GM21367 (cell line): ENCODE measurements around the gene HOXD12.

Experiments used
- ATAC-seq: cut with Tn5 transposase; IDR thresholded peaks from one replicate; pipeline ENCODE4 v1.9.1; 2021; ENCODE audit not compliant: unreplicated experiment

HOXD12 gene

GRCh38 chr2:176130957-176131847, 31.6 kb downstream of the HOXD12 start:
- ATAC-seq: no peak

GRCh38 chr2:176131848-176132158, 32.2 kb downstream of the HOXD12 start:
- ATAC-seq: no peak

GRCh38 chr2:176132205-176133171, 32.9 kb downstream of the HOXD12 start:
- ATAC-seq: no peak

GRCh38 chr2:176133389-176133788, 33.8 kb downstream of the HOXD12 start:
- ATAC-seq: no peak

- ATAC-seq: no peak
These were observed 34.4 kb downstream of the HOXD12 start for GRCh38 chr2:176134035-176134434.

- ATAC-seq: no peak
These were observed 35.4 kb downstream of the HOXD12 start for GRCh38 chr2:176135035-176135440.

GRCh38 chr2:176136374-176137251, 37.0 kb downstream of the HOXD12 start:
- ATAC-seq: no peak

- ATAC-seq: no peak
These were observed 37.6 kb downstream of the HOXD12 start for GRCh38 chr2:176137252-176137580.

- no peak for ATAC-seq
These were observed 38.3 kb downstream of the HOXD12 start for GRCh38 chr2:176137906-176138305.

- ATAC-seq: no peak
These were observed 38.9 kb downstream of the HOXD12 start for GRCh38 chr2:176138526-176138922.

- ATAC-seq: no peak
These were observed 39.5 kb downstream of the HOXD12 start for GRCh38 chr2:176138923-176139660.

- no peak for ATAC-seq
These were observed 40.3 kb downstream of the HOXD12 start for GRCh38 chr2:176139661-176140512.

- peak; percentile 93 for ATAC-seq
These were observed 41.1 kb downstream of the HOXD12 start for GRCh38 chr2:176140513-176141317.

- no peak for ATAC-seq
These were observed 42.7 kb downstream of the HOXD12 start for GRCh38 chr2:176142281-176142680.

- ATAC-seq: no peak
These were observed 45.7 kb downstream of the HOXD12 start for GRCh38 chr2:176145085-176145969.

GRCh38 chr2:176146101-176146500, 46.5 kb downstream of the HOXD12 start:
- no peak for ATAC-seq

- ATAC-seq: no peak
These were observed 47.0 kb downstream of the HOXD12 start for GRCh38 chr2:176146645-176147044.
